ENCODE data around the gene DONSON.

The DONSON gene

GRCh38 chr21:33569991-33570390 lies 18.5 kb downstream of the DONSON start:
- Histone ChIP-seq H3K4me3 (ENCODE audit: low read depth in 1 of 2, low read length in 1 of 2) (no peak overlapping the region), H3K9me3 (no peaks in the 10 kb centered on the region), H3K27me3 (no peaks in the 10 kb centered on the region), H3K27ac (no peak overlapping the region), H3K4me1 (ENCODE audit: control insufficient read depth in 1 of 2, insufficient read depth in 1 of 2, low read depth in 1 of 2, low read length in 1 of 2) (no peaks in the 10 kb centered on the region), H3K36me3 (peaks cover 90% of the 10 kb centered on the region)
- no peak for TF ChIP-seq CTCF (IDR thresholded peaks at IDR 0.05)

- H3K27ac ChIP-seq, result no peak overlapping the region
- no peak for TF ChIP-seq CTCF (IDR thresholded peaks at IDR 0.05)
- peaks cover 86% of the 10 kb centered on the region for H3K36me3 ChIP-seq
These were observed 20.0 kb downstream of the DONSON start for GRCh38 chr21:33568448-33568847.

DNA sequence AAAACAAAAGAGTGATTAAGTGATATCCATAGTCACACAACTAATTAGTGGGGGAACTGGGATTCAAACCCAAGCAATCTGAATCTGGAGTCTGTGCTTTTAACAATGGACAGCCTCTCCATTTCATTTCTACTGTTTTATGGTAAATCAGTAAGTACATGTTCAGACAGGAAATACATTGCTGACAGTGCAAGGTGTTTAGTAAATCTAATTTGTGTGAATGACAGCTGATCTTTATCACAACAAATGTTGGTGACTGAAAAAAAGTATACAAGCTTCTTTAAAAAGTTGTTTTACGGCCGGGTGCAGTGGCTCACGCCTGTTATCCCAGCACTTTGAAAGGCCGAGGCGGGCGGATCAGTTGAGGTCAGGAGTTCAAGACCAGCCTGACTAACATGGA lies 20.6 kb downstream of the DONSON start:
- TF ChIP-seq CTCF (IDR thresholded peaks at IDR 0.05), result no peak
- Histone ChIP-seq H3K36me3 (peaks cover 86% of the 10 kb centered on the region), H3K9me3 (no peaks in the 10 kb centered on the region), H3K4me1 (ENCODE audit: control insufficient read depth in 1 of 2, insufficient read depth in 1 of 2, low read depth in 1 of 2, low read length in 1 of 2) (no peaks in the 10 kb centered on the region), H3K4me3 (ENCODE audit: low read depth in 1 of 2, low read length in 1 of 2) (no peak overlapping the region), H3K27ac (no peak overlapping the region), H3K27me3 (no peaks in the 10 kb centered on the region)

More at GRCh38 chr21:33568448-33568847, 20.0 kb downstream of the DONSON start:
- Histone ChIP-seq H3K4me1 (ENCODE audit: control insufficient read depth in 1 of 2, insufficient read depth in 1 of 2, low read depth in 1 of 2, low read length in 1 of 2) (no peaks in the 10 kb centered on the region), H3K27me3 (no peaks in the 10 kb centered on the region), H3K4me3 (ENCODE audit: low read depth in 1 of 2, low read length in 1 of 2) (no peak overlapping the region), H3K9me3 (no peaks in the 10 kb centered on the region)

DNA sequence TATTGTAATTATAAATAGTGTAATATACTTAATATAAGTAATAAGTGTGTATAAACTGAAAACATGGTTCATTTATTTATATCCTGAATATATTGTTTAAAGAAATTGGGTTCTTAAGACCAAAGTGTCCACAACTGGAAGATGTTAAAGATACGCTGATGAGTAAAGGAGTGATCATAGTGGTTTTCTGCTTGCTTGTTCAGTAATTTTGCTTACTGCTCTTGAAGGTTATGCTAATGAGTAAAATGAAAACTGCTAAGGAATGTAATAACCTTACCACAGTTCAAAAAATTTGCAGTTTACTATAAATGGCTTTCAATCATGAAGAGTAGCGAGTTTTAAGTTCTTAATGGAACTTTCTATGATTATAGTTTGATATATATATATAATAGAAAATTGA lies 22.0 kb downstream of the DONSON start:
- no peaks in the 10 kb centered on the region for H3K4me1 ChIP-seq (ENCODE audit: control insufficient read depth in 1 of 2, insufficient read depth in 1 of 2, low read depth in 1 of 2, low read length in 1 of 2)
- H3K27ac ChIP-seq, result no peak overlapping the region
- H3K36me3 ChIP-seq, result peaks cover 86% of the 10 kb centered on the region
- TF ChIP-seq CTCF (IDR thresholded peaks at IDR 0.05), result no peak
- no peaks in the 10 kb centered on the region for H3K9me3 ChIP-seq
- H3K4me3 ChIP-seq (ENCODE audit: low read depth in 1 of 2, low read length in 1 of 2), result no peak overlapping the region
- H3K27me3 ChIP-seq, result no peaks in the 10 kb centered on the region

DNA sequence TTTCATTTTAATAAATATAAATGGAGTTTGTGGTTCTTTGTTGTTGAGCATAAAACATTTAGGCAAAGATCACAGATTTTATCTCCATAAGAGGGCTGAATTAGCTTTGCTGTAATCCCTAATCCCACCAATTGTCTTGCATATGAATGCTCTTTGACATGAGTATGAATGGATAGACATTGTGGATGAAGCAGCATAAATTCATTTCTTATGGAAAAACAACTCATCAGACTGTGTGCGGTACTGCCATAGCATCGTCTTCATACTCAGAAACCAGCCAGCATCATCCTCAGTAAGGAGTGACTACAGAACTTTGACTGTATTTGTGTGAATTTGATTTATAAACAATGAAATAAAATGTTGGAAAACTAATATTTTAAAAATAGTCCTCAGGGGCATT lies 26.1 kb downstream of the DONSON start:
- H3K36me3 ChIP-seq, result peaks cover 86% of the 10 kb centered on the region
- no peak for TF ChIP-seq CTCF (IDR thresholded peaks at IDR 0.05)
- no peaks in the 10 kb centered on the region for H3K4me1 ChIP-seq (ENCODE audit: control insufficient read depth in 1 of 2, insufficient read depth in 1 of 2, low read depth in 1 of 2, low read length in 1 of 2)
- no peak overlapping the region for H3K27ac ChIP-seq
- no peaks in the 10 kb centered on the region for H3K9me3 ChIP-seq
- H3K27me3 ChIP-seq, result no peaks in the 10 kb centered on the region
- H3K4me3 ChIP-seq (ENCODE audit: low read depth in 1 of 2, low read length in 1 of 2), result no peak overlapping the region

- Histone ChIP-seq H3K9me3 (no peaks in the 10 kb centered on the region), H3K4me1 (ENCODE audit: control insufficient read depth in 1 of 2, insufficient read depth in 1 of 2, low read depth in 1 of 2, low read length in 1 of 2) (no peaks in the 10 kb centered on the region), H3K27me3 (no peaks in the 10 kb centered on the region), H3K36me3 (peaks cover 86% of the 10 kb centered on the region), H3K27ac (peak overlapping the region; percentile 29), H3K4me3 (ENCODE audit: low read depth in 1 of 2, low read length in 1 of 2) (no peak overlapping the region)
- TF ChIP-seq CTCF (IDR thresholded peaks at IDR 0.05), result no peak
These were observed 27.1 kb downstream of the DONSON start for GRCh38 chr21:33561373-33561772.
